ENCODE data around the gene FRY.

The FRY gene

DNA sequence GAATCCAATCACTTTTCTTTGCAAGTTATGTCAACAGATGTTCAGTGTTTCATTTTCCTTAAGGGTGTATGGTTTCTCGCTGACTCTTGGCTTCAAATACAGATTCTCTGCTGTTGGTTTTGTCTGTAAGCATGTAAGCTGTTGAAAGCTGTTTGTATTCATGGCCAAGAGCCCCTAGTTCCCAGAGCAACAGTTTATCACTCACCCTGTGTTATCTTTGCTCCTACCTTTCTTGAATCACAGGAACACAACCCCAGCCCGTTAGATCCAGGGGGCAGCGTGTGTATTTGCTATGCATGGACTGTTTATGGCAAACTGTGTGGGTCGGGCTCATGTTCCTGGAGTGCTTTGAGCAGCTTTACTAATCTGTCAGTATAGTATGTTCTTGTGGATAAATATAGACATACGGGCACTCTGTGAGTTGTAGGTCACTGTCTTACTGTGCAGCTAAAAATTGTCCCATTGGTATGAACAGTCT lies 28.9 kb downstream of the FRY start:
- in situ Hi-C loops (cut with HindIII; ENCODE audit: low sequenced_read_pairs), result no loop called here
- no peak for TF ChIP-seq CTCF (IDR thresholded peaks at IDR 0.05; ENCODE audit: low read depth, low read length, missing control alignments)
- no peak for DNase-seq (ENCODE audit: low read depth)
- H3K4me3 ChIP-seq (ENCODE audit: low read depth, low read length), result no peak overlapping the region

GRCh38 chr13:32063619-32064233 lies 32.2 kb downstream of the FRY start:
- no peak for DNase-seq (ENCODE audit: low read depth)
- no peak for TF ChIP-seq CTCF (IDR thresholded peaks at IDR 0.05; ENCODE audit: low read depth, low read length, missing control alignments)
- in situ Hi-C loops (cut with HindIII; ENCODE audit: low sequenced_read_pairs), result no loop called here
- H3K4me3 ChIP-seq (ENCODE audit: low read depth, low read length), result no peak overlapping the region

DNA sequence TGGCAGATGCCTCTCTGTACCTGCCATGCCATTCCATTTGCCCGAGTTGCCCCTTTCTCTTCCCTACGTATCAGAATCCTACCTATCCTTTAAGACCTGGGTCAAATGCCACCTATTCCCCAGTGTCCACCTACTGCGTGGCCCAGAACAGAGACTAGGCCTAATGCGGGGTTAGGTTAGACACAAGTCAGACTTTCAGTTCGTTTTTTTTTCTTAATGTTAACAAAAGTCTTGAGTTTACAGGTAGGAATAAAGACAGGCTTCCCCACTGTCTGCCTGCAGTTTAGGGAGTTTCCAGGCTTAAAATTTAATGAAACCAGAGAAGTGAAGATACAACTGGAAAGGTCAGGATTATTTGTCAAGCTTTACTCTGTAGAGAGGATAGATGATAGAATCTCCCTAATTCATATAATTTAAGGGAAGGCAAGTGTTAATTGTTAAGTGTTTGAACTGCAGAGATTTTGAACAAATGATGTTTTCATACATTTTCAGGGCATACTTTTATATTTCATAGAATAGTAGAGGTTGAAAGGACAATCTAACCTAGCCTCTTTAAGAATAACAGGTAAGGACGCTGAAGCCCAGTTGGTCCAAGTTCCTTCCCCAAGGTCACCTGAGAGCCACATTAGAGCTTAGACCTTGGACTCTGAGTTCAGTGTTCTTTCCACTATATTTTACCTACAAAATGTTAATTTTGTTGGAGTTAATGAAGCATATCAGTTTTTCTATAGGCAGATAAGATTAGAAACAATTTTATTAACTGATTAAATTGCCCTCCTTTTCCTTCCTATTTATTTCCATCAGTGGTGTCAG lies 35.8 kb downstream of the FRY start:
- in situ Hi-C loops (cut with HindIII; ENCODE audit: low sequenced_read_pairs), result no loop called here
- H3K4me3 ChIP-seq (ENCODE audit: low read depth, low read length), result no peak overlapping the region
- no peak for DNase-seq (ENCODE audit: low read depth)
- TF ChIP-seq CTCF (IDR thresholded peaks at IDR 0.05; ENCODE audit: low read depth, low read length, missing control alignments), result no peak

DNA sequence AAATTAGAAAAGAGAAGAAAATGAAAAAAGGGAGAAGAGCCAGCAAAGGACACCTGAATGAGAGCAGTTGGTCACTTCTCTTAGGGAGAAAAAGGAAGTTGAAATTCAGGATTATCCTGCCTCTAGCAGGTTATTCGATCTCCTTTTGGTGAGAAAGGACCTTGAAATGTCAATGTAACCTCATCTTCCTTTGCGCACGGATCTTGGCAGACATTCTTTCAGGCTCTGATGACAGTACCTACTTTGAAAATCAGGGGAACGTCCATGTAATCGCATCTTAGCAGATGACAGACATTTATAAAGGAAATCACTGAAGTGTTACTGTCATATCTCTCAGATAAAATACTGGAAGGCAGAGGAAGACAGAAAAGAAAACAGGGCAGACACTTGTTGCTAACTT lies 36.7 kb downstream of the FRY start:
- no peak for DNase-seq (ENCODE audit: low read depth)
- H3K4me3 ChIP-seq (ENCODE audit: low read depth, low read length), result no peak overlapping the region
- TF ChIP-seq CTCF (IDR thresholded peaks at IDR 0.05; ENCODE audit: low read depth, low read length, missing control alignments), result no peak
- in situ Hi-C loops (cut with HindIII; ENCODE audit: low sequenced_read_pairs), result no loop called here

DNA sequence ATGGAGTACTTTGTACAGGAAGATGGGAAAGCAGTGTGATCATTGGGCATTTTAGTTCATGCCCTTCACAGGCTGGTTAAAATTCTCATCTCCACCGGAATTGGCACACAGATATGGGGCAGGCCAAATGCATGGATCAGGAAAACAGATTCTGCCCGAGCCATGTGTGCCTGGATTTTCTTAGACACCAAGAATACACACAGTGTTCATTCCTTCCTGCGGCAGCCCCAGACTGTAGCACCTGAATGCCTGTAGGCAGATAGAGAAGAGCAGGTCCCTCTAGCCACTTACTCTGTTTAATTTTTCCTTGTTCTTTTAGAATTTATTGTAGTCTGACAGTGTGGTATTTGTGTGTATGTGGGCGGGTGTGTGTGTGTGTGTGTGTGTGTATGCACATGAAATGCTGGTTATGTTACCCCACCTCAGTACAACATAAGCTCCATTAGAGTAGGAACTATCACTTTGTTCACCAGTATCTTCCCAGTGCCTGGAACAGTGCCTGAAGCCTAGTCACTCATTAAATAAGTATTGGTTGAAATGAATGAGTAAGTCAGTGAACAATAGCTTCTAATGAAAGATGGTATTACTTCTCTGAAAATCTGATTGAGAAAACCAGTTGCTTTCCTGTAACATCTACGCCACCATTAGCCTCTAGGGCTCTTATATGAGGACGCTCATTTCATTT lies 41.7 kb downstream of the FRY start:
- in situ Hi-C loops (cut with HindIII; ENCODE audit: low sequenced_read_pairs), result no loop called here
- H3K4me3 ChIP-seq (ENCODE audit: low read depth, low read length), result no peak overlapping the region
- DNase-seq (ENCODE audit: low read depth), result no peak
- no peak for TF ChIP-seq CTCF (IDR thresholded peaks at IDR 0.05; ENCODE audit: low read depth, low read length, missing control alignments)

DNA sequence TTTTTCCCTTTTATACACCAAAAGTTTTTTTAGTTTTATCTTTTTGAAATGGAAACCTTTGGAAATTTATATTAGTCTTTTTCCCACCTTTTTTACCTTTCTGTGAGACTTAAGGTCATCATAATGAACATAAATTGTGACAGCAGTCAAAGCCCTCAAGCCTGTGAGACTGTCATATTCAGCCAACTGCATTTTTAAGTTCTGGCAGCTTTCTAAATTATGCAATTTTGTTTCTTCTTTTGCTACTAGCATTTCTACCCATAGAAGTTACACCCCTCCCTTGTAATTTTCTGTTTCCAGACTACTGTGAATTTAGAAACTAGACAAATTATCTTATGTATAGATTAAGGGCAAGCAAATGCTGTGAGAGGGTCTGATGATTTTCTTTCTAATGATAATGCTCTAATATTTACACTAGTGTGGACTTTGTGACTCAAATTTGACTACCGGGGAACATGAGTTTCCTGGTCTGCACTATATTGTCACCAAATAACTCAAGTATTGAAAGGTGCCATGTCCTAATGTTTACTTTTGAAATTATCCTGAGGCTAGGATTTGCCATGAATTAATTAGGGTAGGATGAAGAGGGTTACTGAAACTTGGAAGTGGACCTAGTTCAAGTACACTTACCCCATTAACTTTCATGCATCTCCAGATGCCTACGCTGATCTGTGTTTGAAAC lies 43.7 kb downstream of the FRY start:
- no peak for TF ChIP-seq CTCF (IDR thresholded peaks at IDR 0.05; ENCODE audit: low read depth, low read length, missing control alignments)
- H3K4me3 ChIP-seq (ENCODE audit: low read depth, low read length), result no peak overlapping the region
- DNase-seq (ENCODE audit: low read depth), result no peak
- in situ Hi-C loops (cut with HindIII; ENCODE audit: low sequenced_read_pairs), result no loop called here

Measured in astrocyte of the cerebellum (primary cell).